Endodermal cell (in vitro differentiated cells): ENCODE measurements around the gene DPEP3. TPM values are rescaled to one million over a fixed set of nuclear protein-coding genes. Genes with fewer than 3 reads are reported as not detected.
A peak's percentile ranks its signal among the peaks of the same experiment; 100 is the strongest.

Experiments
- DNase-seq: peaks from one replicate; pipeline ENCODE4 v3.0.0-alpha.2; 2017
- H3K27ac ChIP-seq: 2 replicates; pipeline ENCODE4 v1.5.1; 2013; ENCODE audit warnings: mild to moderate bottlenecking, low read depth, low read length, moderate library complexity
- H3K27me3 ChIP-seq: 2 replicates; pipeline ENCODE4 v1.6.1; 2013; ENCODE audit warnings: mild to moderate bottlenecking, low read length, moderate library complexity; ENCODE audit not compliant: insufficient read depth, control insufficient read depth, poor library complexity, severe bottlenecking
- H3K36me3 ChIP-seq: 2 replicates; pipeline ENCODE4 v1.7.0; 2013; ENCODE audit warnings: mild to moderate bottlenecking, low read length, moderate library complexity; ENCODE audit not compliant: control insufficient read depth, insufficient read depth
- H3K4me1 ChIP-seq: one replicate; pipeline ENCODE4 v1.7.0; 2013; ENCODE audit warnings: low read length; ENCODE audit not compliant: control insufficient read depth, insufficient read depth
- H3K4me3 ChIP-seq: 2 replicates; pipeline ENCODE4 v1.5.1; 2013; ENCODE audit warnings: mild to moderate bottlenecking, low read length, moderate library complexity
- H3K9ac ChIP-seq: 2 replicates; pipeline ENCODE4 v1.6.1; 2013; ENCODE audit warnings: mild to moderate bottlenecking, low read length, moderate library complexity; ENCODE audit not compliant: poor library complexity, severe bottlenecking; ENCODE audit errors: extremely low read depth
- H3K9me3 ChIP-seq: 2 replicates; pipeline ENCODE4 v1.6.1; 2013; ENCODE audit warnings: mild to moderate bottlenecking, low read length, moderate library complexity; ENCODE audit not compliant: control insufficient read depth
- H3K27ac Mint-ChIP-seq: 2 replicates; pipeline ENCODE4 v1.8.0; 2020; ENCODE audit warnings: mixed read lengths
- H3K27me3 Mint-ChIP-seq: 2 replicates; pipeline ENCODE4 v1.8.0; 2021; ENCODE audit warnings: mild to moderate bottlenecking, mixed read lengths; ENCODE audit not compliant: insufficient read depth
- H3K36me3 Mint-ChIP-seq: 2 replicates; pipeline ENCODE4 v1.8.0; 2020; ENCODE audit warnings: low read depth, mixed read lengths
- H3K4me1 Mint-ChIP-seq: 2 replicates; pipeline ENCODE4 v1.8.0; 2020; ENCODE audit warnings: mixed read lengths
- H3K4me3 Mint-ChIP-seq: 2 replicates; pipeline ENCODE4 v1.8.0; 2020; ENCODE audit warnings: mild to moderate bottlenecking, moderate library complexity, mixed read lengths
- H3K9me3 Mint-ChIP-seq: 2 replicates; pipeline ENCODE4 v1.8.0; 2020; ENCODE audit warnings: mild to moderate bottlenecking, mixed read lengths
- CTCF ChIP-seq: fragments of 200-600 bp; sonication (generic); conservative IDR thresholded peaks from 2 replicates; pipeline ENCODE4 v1.5.0; 2021; ENCODE audit warnings: antibody characterized with exemption, mild to moderate bottlenecking
- WGBS, 2 experiments: methylation state at CpG; one replicate each; pipeline versions ENCODE4 v1.1.5 to v1.1.7; 2013; ENCODE audit warnings: missing lambda C conversion rate in 2 of 2, mixed read lengths in 1 of 2; ENCODE audit not compliant: insufficient coverage in 1 of 2, insufficient read length in 1 of 2; 5-methylcytosine and 5-hydroxymethylcytosine counted together
- total RNA-seq, 2 donors: library from RNA; stranded (reverse); fragmentation: NEBNext Ultra II Directional in 1 of 2; extraction: Animal tissue kit (Norgen Biotek cat#: 25700) in 1 of 2; gene quantifications; 2 replicates in 1 of 2; 3 replicates in 1 of 2; pipeline ENCODE4 v1.2.1, GENCODE V29; 2021

Gene DPEP3
- total RNA-seq, 2 donors from 2014 or later: 2.9 to 3.5 TPM

DNA sequence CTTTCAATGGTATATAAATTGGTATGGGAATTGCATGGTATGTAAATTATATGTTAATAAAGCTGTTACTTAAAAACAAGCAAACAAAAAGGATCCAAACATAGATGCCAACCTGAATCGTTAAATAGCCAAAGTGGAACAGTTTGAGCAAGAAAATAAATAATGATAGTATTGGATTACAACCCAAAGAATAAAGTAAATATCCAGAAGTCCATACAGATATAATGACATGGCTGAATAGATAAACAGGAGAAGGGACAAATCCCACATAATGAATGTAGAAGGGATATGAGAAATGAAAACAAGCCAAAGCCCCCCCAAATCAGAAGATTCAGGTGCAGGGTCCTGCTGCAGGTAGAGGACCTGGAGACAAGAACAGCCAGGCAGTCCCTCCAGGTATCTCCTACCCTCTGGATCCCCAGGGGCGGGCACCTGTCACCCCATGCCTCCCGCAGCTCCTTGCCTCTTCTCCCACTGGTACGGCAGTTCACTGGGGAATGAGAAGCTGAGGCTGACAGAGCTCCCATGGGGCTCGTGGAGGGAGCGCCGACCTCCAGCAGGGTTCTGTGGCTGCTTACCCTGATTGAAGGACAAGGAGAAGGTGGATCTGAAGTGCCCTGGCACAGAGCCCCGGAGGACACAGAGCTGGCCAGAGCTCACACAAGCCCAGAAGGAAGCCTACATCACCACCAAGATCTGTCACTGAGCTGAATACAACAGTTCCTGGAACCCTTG, 26.5 kb downstream of the DPEP3 start:
- TF ChIP-seq CTCF: no peak
- Histone ChIP-seq H3K9ac (no peak overlapping the region), H3K27ac (no peak overlapping the region), H3K4me1 (no peaks in the 10 kb centered on the region), H3K36me3 (peaks cover 38% of the 10 kb centered on the region), H3K4me3 (no peak overlapping the region), H3K9me3 (no peaks in the 10 kb centered on the region), H3K27me3 (no peaks in the 10 kb centered on the region)
- Mint-ChIP-seq H3K36me3 (peaks cover 41% of the 10 kb centered on the region), H3K9me3 (no peaks in the 10 kb centered on the region), H3K4me3 (no peak overlapping the region), H3K27me3 (no peaks in the 10 kb centered on the region), H3K27ac (peak overlapping the region; percentile 21), H3K4me1 (no peaks in the 10 kb centered on the region)
- DNase-seq: no peak
- WGBS, 2 experiments: 96 to 97% methylated on average over 5 to 7 of the region's 8 CpGs

DNA sequence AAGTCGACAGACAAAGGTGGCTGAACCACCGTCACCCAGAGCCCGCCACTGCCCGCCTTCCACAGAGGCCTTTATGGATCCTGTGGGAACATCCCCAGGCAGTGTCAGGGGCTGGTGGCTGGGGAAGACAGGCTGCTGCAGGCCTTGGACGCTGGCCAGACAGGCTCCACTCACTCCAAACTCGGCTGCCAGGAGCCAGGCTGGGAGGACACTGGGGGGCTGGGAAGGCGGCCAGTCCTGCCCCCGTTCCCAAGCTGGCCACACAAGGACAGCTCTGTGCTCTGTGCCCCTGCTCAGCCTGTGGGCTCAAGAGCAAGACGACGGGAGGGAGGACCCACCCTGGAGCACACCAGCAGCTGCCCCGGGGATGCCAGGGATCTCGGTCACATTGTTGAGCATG, 28.8 kb downstream of the DPEP3 start:
- no peaks in the 10 kb centered on the region for H3K4me1 ChIP-seq
- H3K9ac ChIP-seq: no peak overlapping the region
- no peak for DNase-seq
- Mint-ChIP-seq H3K27me3 (no peaks in the 10 kb centered on the region), H3K4me3 (no peak overlapping the region), H3K36me3 (peaks cover 30% of the 10 kb centered on the region), H3K9me3 (no peaks in the 10 kb centered on the region), H3K4me1 (no peaks in the 10 kb centered on the region), H3K27ac (no peak overlapping the region)
- peaks cover 35% of the 10 kb centered on the region for H3K36me3 ChIP-seq
- WGBS, 2 experiments: 94 to 98% methylated on average over 8 to 12 of the region's 12 CpGs
- H3K27ac ChIP-seq: no peak overlapping the region
- TF ChIP-seq CTCF: no peak
- no peaks in the 10 kb centered on the region for H3K27me3 ChIP-seq
- no peak overlapping the region for H3K4me3 ChIP-seq
- no peaks in the 10 kb centered on the region for H3K9me3 ChIP-seq

DNA sequence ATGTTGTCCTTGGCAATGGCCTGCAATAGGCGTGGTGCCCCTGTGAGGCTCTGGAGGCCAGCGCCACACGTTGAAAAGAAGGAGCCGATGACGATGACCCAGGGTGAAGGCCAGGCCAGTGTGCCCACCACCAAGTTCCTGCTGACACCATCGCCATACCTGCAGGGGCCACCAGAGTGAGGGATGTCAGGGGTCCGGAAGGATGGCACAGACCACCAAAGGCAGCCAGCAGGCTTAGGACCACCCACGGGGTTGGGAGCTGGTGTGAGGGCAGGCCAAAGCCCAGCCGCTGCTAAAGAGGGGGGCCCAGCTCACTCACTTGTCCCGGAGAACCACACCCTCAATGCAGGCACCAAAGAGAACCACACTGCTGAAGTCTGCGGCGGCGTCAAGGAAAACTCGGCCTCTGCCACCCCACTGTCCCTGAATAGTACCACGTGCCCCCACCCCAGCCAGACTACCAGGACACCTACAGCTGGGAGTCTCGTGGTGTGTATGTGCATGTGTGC, 29.9 kb downstream of the DPEP3 start:
- DNase-seq: no peak
- H3K4me1 Mint-ChIP-seq: no peaks in the 10 kb centered on the region
- no peak overlapping the region for H3K27ac Mint-ChIP-seq

More for the DNA sequence above, 29.9 kb downstream of the DPEP3 start:
- Histone ChIP-seq H3K36me3 (peaks cover 40% of the 10 kb centered on the region), H3K27ac (no peak overlapping the region), H3K9me3 (no peaks in the 10 kb centered on the region), H3K27me3 (no peaks in the 10 kb centered on the region), H3K9ac (no peak overlapping the region), H3K4me1 (no peaks in the 10 kb centered on the region), H3K4me3 (no peak overlapping the region)
- no peak for TF ChIP-seq CTCF
- no peaks in the 10 kb centered on the region for H3K27me3 Mint-ChIP-seq
- H3K9me3 Mint-ChIP-seq: no peaks in the 10 kb centered on the region
- H3K4me3 Mint-ChIP-seq: no peak overlapping the region
- peaks cover 40% of the 10 kb centered on the region for H3K36me3 Mint-ChIP-seq
- 95 to 96% methylated on average over 12 to 15 of the region's 16 CpGs for WGBS, 2 experiments
